HUDEP-2 (cell line): ENCODE measurements around the gene DIRAS1.

ENCODE experiments used
- DNase-seq, 76 experiments: peaks; one replicate each; lab custom pipeline; 2025; ENCODE audit not compliant: unreplicated experiment in 76 of 76; lab: John Stamatoyannopoulos, UW

The DIRAS1 gene

GRCh38 chr19:2720777-2721569, at the start of gene DIRAS1:
TSS of gene DIRAS1 (minus strand) at chr19:2721372. CDS start at chr19:2717806, 3,566 bp downstream.
- DNase-seq, result no peak

DNA sequence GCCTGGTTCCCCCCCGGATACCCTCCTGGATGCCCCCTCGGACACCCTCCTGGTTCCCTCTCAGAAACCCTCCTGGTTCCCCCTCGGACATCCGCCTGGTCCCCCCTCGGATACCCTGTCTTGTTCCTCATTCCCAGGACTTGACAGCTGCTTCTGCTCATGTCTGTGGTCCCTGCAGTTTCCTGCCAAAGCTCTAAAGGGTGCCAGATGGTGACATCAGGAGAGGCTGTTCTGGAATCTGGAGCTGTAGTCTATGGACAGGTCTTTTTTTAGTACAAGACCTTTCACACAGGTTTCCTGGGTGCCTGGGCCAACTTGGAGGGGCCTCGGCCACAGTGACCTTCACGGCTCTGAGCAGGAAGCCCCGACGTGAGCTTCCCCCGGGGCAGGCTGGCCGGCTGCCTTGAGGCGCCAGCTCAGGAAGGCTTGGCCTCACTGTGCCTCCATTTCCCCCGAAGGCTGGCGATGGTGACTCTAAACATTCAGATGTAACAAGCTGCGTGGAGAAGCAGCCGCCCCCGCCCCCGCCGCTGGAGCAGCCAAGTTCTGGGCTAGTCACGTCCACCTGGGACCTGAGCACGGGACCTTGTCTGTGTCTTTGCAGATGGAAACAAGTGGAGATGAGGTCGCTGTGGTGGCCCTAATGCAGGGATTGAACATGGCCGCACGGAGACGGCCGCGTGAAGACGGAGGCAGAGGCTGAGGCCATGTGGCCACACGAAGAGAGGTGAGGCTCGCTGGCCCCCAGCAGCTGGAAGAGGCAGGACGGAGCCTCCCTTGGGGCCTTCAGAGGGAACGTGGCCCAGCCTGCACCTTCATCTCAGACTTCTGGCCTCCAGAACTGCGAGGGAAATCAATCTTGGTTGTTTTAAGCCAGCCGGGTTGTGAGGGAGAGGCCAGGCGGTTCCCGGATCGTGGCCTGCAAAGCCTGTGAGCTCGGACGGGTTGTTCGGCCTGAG, 49.2 kb upstream of the DIRAS1 start:
- DNase-seq, result no peak

DNA sequence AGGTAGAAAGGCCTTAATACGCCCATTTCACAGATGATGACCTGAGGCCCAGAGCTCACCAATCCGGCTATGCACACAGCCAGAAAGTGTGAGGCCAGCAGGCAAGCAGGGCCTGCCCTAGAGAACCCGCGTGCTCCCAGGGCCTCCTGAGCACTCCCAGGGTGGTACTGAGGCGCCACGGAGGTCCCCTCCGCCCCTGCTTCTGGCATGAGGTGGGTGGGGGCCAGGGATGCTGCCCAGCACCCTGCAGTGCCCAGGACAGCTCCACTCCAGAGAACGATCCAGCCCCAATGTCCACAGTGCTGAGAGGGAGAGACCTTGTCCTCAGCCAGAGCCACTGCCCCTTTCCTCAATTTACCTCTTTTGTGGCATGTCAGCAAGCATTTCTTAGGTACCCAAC, 48.0 kb upstream of the DIRAS1 start:
- DNase-seq, result no peak

DNA sequence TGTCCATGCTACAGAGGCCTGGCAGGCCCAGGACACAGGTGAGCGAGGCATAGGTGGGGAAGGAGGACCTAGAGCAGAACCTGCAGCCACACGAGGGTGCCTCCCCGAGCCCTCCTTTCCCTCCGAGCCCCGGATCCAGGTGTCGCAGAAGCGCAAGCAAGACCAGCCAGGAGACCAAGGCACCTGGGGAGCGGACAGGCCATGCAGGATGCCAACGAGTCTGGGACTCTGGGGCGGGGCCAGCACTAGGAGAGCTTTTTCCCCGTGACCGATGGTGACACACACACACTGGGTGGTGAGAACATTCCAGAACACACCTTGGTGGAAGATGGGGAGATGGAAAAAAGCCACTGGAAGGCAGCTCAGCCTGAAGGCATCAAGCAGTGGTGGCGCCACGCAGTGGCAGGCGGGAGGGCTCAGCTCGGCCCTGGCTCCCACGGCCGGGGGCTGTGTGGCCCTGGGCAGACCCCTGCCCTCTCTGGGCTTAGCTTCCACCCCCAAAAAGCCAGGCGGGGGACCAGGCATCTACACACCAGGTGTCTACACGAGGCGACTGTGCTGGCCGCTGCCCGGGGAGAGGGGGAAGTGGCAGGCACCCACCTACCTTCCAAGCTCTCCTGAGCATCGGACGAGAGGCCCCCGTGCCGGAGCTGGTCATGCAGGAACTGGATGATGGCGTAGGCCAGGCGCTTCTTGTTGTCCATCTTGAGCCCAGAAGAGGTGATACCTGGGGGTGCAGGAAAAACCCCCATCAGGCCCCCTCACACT, 47.4 kb upstream of the DIRAS1 start:
- no peak for DNase-seq

DNA sequence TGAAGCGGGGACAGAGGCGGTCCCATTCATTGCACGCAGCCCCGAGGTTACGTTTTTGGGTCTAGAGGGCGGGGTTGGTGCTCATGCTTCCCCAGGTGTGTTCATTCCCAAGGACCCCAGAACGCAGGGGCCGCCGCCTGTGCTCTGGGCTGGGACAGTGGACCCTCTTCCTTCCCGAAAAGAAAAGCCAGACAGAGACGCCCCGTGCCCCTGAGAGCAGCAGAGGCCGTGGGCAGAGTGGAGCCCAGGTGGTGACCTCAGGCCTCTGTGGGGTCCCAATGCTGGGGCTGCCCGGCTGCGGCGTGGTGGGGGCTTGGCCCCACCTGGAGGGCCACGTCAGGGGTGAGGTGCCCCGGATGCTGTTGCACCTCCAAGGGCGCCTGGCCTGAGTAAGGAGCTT, 46.5 kb upstream of the DIRAS1 start:
- no peak for DNase-seq

DNA sequence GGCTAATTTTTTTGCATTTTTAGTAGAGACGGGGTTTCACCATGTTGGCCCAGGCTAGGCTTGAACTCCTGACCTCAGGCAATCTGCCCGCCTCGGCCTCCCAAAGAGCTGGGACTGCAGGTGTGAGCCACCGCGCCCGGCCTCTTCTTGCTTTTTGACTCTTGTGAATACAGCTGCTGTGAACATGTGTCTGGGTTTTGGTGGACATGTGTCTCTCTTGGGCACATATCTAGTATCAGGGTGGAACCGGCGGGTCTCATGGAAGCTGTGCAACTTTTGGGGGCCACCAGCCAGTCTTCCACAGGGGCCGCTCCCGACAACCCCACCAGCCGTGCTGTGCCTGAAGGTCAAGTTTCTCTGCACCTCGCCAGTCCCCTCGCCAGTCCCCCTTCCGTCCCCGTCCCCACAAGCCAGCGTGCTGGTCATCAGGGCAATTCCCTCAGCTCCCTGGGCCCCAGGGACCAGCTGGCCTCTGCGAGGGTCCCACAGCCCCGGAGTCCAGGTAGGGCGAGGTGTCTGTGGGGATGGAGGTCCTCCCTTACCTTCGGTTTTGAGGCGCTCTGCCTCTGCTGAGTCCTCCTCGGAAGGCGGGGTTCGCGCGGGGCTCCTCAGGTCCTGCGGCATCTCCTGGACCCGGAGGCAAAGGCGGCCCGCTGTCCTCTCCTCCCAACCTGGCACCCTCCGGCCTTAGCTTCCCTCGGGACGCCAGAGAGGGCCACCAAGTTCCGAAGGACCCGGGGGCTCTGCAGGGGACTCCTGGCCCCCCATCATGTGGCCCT, 45.6 kb upstream of the DIRAS1 start:
- DNase-seq, result no peak

DNA sequence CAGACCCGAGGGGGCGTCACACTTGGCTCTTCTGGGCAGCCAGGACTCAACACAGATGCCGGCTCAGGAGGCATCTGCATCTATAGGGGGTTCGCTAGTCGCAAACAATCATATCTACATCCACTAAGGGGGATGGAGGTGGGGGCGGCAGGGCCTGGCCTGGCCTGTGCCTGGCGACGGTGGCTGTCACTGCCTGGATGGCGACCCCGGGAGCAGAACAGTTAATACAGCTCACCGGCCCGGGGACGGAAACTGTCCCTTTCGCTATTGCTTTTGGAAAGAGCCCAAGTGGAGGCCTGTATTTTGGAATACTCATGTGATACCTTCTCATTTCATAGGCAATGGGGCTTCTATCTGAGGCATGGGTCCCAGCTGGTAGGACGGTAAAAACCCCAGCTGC, 44.2 kb upstream of the DIRAS1 start:
- no peak for DNase-seq

- no peak for DNase-seq
These were observed 43.8 kb upstream of the DIRAS1 start for GRCh38 chr19:2764945-2765344.

DNA sequence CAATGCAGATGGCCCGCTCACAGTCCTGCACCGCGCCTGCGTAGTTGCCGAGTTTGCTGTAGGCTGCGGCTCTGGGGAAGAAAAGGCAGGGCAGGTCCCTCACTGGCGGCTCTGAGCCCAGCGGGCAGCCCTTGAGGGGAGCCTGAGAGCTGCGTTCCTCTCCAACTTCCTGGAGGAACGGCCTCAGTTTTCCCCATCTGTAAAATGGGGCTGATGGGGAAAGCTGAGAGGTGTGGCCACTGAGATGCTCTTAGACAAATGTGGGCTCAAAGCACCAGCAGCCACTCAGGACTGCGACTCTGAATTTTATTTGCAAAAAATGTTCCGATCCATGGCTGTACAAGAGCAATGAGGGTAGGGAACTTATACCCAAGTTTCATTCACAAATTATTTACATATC, 42.5 kb upstream of the DIRAS1 start:
- no peak for DNase-seq

DNA sequence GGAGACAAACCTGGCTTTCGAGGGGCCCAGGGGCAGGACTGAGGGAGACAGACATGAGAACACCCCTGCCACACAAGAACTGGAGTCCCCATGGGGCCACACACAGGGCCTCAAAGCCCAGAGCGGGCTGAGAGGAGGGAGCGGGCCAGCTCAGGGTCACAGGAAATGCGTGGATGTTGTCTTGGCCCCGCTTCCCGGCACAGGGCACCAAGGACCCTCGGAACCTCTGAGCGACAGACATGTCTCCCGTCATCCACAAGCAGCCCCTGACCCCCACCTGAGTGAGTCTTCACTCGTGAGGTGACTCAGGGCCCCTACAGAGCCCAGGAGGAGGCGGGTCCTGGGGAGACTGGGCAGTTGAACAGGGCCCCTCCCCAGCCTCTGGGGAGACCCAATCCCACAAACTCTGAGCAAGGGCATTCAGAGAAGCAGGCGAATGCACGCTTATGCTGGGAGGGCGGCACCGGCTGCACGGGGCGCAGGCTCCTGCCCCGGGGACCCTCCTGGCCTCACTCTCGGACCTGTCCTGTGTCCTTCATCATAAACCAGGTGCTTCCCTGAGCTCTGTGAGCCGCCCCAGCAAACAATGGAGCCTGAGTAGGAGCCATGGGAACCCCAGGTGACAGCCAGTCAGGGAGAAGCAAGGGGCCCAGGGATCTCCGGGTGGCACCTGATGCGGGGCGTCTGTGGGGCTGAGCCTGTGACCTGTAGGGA, 41.8 kb upstream of the DIRAS1 start:
- no peak for DNase-seq

- no peak for DNase-seq
These were observed 41.0 kb upstream of the DIRAS1 start for GRCh38 chr19:2761876-2762782.

- DNase-seq, result no peak
These were observed 40.1 kb upstream of the DIRAS1 start for GRCh38 chr19:2761309-2761677.

GRCh38 chr19:2759965-2760364, 38.8 kb upstream of the DIRAS1 start:
- no peak for DNase-seq

GRCh38 chr19:2759362-2759761, 38.2 kb upstream of the DIRAS1 start:
- DNase-seq, result no peak

- no peak for DNase-seq
These were observed 37.6 kb upstream of the DIRAS1 start for GRCh38 chr19:2758601-2759313.

GRCh38 chr19:2756921-2757881, 36.0 kb upstream of the DIRAS1 start:
- no peak for DNase-seq

- no peak for DNase-seq
These were observed 35.3 kb upstream of the DIRAS1 start for GRCh38 chr19:2756477-2756876.
